AG04450 (cell line): Measurements from ENCODE around the gene MAD1L1. TPM values are rescaled to one million over a fixed set of nuclear protein-coding genes. Genes with fewer than 3 reads are reported as not detected.

Experiments used
- CTCF ChIA-PET: fragments of 300-600, 350-600 bp; formaldehyde crosslinking; extraction: SDS; loops from one replicate; lab custom pipeline; 2022; ENCODE audit warnings: antibody characterized with exemption, inconsistent platforms; lab: Charles Lee
- POLR2A ChIA-PET: fragments of 350-600 bp; formaldehyde crosslinking; extraction: SDS; loops from one replicate; lab custom pipeline; 2021; ENCODE audit warnings: antibody characterized with exemption, inconsistent platforms; lab: Yijun Ruan, JAX
- DNase-seq: peaks from one replicate; pipeline ENCODE4 v3.0.0-alpha.2; 2011; ENCODE audit warnings: low read depth, low spot score
- H3K27ac ChIP-seq: one replicate; pipeline ENCODE4 v1.5.1; 2012; ENCODE audit warnings: low read depth, low read length, control low read depth
- H3K27me3 ChIP-seq: one replicate; pipeline ENCODE4 v1.6.0; 2012; ENCODE audit warnings: low read length; ENCODE audit not compliant: control insufficient read depth, insufficient read depth
- H3K4me3 ChIP-seq: 2 replicates; pipeline ENCODE4 v1.5.1; 2011; ENCODE audit warnings: mild to moderate bottlenecking, low read depth, low read length, control low read depth
- H3K9me3 ChIP-seq: 2 replicates; pipeline ENCODE4 v1.5.1; 2012; ENCODE audit warnings: low read length; ENCODE audit not compliant: control insufficient read depth, insufficient read depth
- polyA plus RNA-seq: library from polyadenylated mRNA; depleted of rRNA; stranded (reverse); fragments of >200 nt; gene quantifications from 2 replicates; pipeline ENCODE4 v1.2.3, GENCODE V29; 2011
- TF ChIP-seq, protein P1 (sequence below): IDR thresholded peaks from 2 replicates; pipeline ENCODE4 v1.5.1; 2011; ENCODE audit warnings: low read depth, low read length, control low read depth, inconsistent platforms

The MAD1L1 gene
- polyA plus RNA-seq, 1 experiment, result 11.9 TPM

DNA sequence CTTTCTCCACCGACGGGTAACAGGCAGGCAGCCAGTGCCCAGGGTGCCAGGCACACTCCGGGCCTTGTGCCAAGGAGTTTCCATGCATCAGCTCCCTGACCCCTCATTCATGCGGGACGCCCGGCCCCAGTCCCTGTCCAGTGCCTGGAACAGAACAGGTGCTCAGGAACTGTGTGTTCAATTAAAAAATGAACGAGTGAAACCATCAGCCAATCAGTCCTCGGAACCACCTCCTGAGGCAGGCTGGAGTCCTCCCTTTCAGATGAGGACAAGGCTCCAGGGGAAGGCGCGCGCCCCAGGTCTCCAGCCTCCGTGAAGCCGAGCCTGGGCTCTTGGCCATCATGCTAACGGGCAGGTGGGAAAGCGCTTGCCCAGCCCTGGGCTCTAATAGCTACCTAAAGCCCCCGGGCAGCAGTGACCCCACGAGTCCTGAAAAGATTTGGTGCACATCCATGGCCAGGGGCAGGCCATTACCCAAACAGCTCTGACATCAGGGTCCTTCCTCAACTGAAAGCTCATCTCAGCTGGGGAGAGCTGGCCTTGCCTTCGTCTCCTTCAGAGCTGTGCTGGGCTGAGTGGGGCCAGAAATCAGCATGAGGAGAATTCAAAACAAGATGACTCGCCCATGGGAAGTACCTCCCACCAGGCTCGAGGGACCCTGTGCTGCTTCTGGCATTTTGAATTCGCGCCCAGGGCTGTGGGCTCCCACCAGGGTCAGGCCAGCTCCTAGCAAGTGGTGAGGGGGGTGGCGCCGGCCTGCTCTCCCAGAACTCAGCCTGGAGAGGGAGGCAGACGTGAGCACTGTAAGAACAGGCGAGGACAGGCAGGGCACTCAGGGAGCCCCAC is 200.5 kb downstream of the MAD1L1 start:
- no peak for DNase-seq
- Histone ChIP-seq H3K27ac (peak overlapping the region; percentile 21), H3K9me3 (peaks cover 32% of the 10 kb centered on the region), H3K27me3 (no peaks in the 10 kb centered on the region), H3K4me3 (no peak overlapping the region)
- TF ChIP-seq, protein P1, sequence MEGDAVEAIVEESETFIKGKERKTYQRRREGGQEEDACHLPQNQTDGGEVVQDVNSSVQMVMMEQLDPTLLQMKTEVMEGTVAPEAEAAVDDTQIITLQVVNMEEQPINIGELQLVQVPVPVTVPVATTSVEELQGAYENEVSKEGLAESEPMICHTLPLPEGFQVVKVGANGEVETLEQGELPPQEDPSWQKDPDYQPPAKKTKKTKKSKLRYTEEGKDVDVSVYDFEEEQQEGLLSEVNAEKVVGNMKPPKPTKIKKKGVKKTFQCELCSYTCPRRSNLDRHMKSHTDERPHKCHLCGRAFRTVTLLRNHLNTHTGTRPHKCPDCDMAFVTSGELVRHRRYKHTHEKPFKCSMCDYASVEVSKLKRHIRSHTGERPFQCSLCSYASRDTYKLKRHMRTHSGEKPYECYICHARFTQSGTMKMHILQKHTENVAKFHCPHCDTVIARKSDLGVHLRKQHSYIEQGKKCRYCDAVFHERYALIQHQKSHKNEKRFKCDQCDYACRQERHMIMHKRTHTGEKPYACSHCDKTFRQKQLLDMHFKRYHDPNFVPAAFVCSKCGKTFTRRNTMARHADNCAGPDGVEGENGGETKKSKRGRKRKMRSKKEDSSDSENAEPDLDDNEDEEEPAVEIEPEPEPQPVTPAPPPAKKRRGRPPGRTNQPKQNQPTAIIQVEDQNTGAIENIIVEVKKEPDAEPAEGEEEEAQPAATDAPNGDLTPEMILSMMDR, result no peak
- POLR2A ChIA-PET, result no interaction called here
- CTCF ChIA-PET, result no interaction called here

DNA sequence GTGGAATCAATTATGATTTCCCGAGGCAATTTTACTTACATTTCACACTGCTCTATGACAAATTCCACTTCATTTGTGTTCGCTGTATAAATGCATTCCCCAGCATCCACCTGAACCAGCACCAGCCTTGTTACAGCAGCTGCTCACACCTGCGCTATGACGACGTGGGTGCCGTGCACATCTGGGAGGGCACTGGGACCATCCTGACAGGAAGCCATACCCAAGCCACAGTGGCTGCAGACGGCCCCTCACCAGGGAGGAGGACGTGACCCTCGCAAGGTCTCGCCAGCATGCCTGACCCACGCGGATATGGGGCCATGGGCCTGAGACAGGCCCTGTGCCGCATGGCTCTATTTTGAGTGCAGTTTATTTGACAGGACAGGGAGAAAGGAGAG is 201.3 kb downstream of the MAD1L1 start:
- H3K9me3 ChIP-seq, result peaks cover 32% of the 10 kb centered on the region
- no peaks in the 10 kb centered on the region for H3K27me3 ChIP-seq
- ChIA-PET POLR2A (no interaction called here), CTCF (no interaction called here)
- TF ChIP-seq, protein P1, result no peak
- no peak overlapping the region for H3K4me3 ChIP-seq
- no peak overlapping the region for H3K27ac ChIP-seq
- DNase-seq, result no peak

DNA sequence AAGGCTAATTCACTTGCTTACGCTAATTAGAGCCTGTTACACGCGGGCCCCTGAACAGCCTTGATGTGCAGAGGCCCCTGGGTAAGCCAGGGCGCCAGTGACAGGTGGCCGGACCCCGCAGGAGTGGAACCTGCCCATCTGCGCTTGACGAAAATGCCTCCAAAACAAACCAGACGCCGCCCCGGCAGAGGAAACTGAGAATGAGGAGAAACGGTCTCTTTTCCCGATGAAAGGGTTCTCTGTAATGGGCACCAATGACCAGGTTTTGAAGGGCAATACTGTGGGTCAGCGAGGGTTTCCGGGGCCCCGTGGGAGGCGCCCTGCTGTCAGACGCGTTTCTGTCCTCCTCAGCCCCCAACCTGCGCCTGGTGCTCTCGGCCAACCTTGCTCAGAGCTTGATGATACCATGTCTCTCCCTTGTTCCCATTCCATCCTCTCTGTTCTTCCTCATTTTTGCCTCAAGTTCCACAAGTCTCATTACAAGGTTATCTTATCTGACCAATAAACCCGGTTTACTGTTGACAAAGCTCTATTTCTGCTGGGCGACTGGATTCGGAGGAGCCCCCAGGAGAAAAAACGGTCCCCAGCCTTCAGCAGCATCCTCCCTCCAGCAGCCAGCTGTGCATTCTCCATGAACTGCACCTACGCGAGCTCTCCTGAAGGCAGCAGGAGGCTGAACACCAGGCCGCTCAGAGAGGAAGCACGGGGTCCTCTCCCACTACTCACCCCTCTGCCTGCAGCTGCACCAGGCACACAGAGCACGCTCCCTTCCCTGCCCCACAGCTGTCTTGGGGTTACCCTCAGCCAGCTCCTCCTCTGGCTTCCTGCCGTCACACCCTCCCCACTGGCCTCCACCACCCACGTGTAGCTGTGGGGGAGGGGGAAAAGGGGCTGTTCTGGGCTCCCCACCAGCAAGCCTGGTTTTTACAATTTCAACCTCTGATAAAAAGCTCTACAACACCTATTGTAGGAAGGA is 202.0 kb downstream of the MAD1L1 start:
- DNase-seq, result no peak
- CTCF ChIA-PET, result no interaction called here
- Histone ChIP-seq H3K27me3 (no peaks in the 10 kb centered on the region), H3K27ac (no peak overlapping the region), H3K9me3 (peaks cover 32% of the 10 kb centered on the region), H3K4me3 (no peak overlapping the region)
- POLR2A ChIA-PET, result no interaction called here
- TF ChIP-seq, protein P1, result no peak

DNA sequence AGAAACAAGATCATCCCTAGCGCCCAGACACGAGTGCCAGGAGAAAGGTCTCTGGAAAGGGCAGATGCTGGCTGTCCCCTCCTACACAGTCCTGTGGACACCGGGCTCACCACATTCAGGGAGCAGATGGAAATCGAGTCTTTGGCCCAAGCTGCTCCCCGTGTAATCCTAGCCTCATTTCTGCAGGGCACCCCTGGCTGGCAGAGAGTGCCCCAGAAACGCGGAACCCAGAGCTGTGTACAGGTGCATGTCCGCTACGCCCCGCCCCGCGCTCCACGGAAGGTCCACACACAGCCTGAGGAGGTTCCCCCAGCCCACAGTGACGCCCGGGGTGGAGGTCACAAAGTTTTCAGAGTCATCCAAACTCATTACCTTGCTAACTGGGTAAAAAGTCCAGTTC is 202.8 kb downstream of the MAD1L1 start:
- ChIA-PET CTCF (no interaction called here), POLR2A (no interaction called here)
- no peak overlapping the region for H3K4me3 ChIP-seq
- no peaks in the 10 kb centered on the region for H3K27me3 ChIP-seq
- no peak overlapping the region for H3K27ac ChIP-seq
- TF ChIP-seq, protein P1, result no peak
- peaks cover 32% of the 10 kb centered on the region for H3K9me3 ChIP-seq
- no peak for DNase-seq
